ENCODE results near the gene FOLR1. TPM values are rescaled to one million over a fixed set of nuclear protein-coding genes. Genes with fewer than 3 reads are reported as not detected.

FOLR1 gene
- total RNA-seq, 2 experiments from 2014 or later: not detected

DNA sequence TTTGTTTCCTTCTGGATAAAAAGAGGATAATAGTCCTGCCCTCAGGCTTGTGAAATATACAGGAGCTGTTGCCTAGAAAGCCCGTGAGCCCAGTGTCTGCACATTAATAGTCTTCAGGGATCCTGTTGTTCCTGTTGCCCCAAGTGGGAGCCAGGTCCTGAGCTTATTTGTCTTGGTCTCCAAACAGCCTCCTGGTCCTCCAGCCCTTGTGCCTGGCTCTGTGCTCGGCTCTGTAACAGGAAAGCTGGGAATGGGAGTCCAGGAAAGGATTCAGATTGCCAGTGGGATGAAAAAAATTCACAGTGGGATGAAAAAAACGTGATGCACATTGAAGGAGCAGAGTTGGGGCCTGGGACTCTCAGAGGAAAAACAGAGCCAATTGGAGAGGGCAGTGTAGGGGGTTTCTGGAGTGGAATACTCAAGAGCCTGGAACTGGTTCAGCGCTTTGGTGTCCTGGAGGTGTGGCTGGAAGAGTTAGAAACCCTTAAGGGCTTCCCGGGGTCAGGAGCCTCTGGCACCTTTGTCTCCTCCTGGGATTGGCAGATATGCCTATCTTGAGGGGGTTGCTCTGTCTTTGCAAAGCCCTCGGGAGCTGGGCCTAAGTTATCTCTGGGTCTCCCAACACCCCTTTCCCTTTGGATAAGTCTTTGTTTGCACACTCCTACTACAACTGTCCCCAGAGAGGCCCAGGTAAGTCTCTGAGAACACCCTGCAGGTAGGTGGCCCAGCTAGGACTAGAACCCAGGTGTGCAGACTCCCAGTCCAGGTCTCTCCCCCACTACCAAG is 30.4 kb downstream of the FOLR1 start:
- no peaks in the 10 kb centered on the region for H3K36me3 Mint-ChIP-seq
- peak; percentile 43 for DNase-seq
- no peaks in the 10 kb centered on the region for H3K9me3 Mint-ChIP-seq (ENCODE audit: low read depth)
- peaks cover 39% of the 10 kb centered on the region for H3K4me1 Mint-ChIP-seq
- CTCF ChIA-PET: interaction anchor here (0.9 to 3.8 kb wide), 9 partner anchors 14 to 293 kb away, joined by 3 to 17 read pairs (median 4); partner anchors contain the start of genes RNF121 and XNDC1N
- ATAC-seq: no peak
- H3K27me3 Mint-ChIP-seq: peaks cover 10% of the 10 kb centered on the region
- H3K27ac Mint-ChIP-seq: peak overlapping the region; percentile 76
- peak overlapping the region; percentile 76 for H3K4me3 Mint-ChIP-seq

DNA sequence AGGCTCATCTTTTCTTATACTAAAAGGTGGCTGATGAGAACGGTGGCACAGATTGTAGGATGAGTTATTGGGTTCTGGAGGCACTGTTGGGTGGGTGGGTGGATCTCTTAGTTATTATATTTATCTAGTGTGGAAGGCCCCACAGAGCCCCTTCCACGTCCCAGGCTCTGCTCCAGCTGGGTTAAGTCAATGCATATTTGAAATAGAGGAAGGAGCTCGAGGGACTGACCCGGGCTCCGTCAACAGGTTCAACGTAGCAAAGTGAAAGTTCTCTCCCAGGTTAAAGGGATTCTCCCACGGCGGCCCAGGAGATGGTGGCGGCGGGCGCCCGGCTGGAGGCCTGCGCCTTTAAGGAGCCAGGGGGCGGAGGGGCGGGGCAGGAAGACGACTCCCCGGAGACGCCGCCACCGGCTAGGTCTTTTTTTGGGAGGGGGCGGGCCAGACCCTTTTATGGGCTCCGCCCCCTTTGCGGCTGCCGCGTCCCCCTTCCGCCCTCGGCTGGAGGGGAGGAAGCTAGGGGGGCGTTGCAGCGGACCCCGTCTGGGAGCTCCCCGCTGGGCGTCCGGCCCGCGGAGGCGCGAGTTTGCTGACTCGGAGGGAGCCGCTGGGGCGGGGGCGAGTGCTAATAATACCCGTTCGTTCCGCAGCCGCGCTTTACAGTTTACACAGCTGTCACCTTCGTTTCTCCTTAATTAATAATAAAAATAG is 31.1 kb downstream of the FOLR1 start:
- Mint-ChIP-seq H3K4me1 (peaks cover 33% of the 10 kb centered on the region), H3K27me3 (peaks cover 5% of the 10 kb centered on the region), H3K27ac (peak overlapping the region; percentile 76), H3K4me3 (peak overlapping the region; percentile 76), H3K36me3 (no peaks in the 10 kb centered on the region), H3K9me3 (ENCODE audit: low read depth) (no peaks in the 10 kb centered on the region)
- CTCF ChIA-PET: interaction anchor here (0.7 to 3.8 kb wide), 13 partner anchors 13 to 446 kb away, joined by 3 to 17 read pairs (median 4); partner anchors contain the start of genes CLPB, RNF121 and XNDC1N
- peak; percentile 96 for DNase-seq
- ATAC-seq: peak; percentile 78

DNA sequence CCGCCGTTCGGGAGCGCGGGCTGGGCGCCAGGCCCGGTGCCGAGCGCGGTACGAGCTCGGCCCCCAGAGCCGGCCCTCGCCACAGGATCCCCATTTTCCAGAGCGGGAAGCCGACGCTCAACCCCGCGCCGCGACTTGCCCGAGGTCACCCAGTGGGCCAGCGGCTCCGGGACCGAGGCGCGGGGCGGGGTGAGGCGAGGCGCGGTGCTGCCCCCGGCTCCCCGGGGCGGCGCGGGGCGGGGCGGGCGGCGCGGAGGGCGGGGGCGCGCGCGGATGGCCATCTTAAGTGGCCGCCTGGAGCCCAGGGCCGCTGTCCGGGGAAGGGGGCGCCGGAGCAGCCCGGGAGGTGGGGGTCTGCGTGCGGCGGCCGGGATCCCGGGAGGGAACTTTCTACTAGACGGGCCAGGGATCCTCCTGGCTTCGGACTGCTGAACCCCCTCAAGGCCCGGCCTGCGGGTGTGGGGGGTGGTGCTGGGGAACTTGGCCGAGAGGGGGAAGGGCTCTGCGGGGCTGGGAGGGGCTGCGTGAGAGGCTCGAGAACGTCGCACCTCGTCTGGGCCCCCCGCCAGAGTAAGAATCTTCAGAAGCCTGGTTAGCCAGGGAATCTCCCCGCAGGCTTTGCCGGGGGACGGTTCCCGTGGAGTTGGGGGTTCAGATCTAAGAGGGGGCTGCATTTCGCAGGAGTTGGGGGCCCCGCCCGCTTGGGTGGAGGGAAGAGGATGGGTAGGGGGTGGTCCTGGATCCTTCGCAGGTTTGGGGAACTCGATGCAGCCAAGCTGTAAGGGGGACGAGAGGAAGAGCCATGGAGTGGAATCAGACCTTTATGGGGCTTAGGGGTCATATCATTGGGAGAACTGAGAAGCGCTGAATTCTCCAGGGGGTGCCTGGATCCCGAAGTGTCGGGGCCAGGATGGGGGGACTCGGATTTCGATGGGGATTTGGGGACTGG is 31.9 kb downstream of the FOLR1 start:
- H3K27ac Mint-ChIP-seq: peak overlapping the region; percentile 92

DNA sequence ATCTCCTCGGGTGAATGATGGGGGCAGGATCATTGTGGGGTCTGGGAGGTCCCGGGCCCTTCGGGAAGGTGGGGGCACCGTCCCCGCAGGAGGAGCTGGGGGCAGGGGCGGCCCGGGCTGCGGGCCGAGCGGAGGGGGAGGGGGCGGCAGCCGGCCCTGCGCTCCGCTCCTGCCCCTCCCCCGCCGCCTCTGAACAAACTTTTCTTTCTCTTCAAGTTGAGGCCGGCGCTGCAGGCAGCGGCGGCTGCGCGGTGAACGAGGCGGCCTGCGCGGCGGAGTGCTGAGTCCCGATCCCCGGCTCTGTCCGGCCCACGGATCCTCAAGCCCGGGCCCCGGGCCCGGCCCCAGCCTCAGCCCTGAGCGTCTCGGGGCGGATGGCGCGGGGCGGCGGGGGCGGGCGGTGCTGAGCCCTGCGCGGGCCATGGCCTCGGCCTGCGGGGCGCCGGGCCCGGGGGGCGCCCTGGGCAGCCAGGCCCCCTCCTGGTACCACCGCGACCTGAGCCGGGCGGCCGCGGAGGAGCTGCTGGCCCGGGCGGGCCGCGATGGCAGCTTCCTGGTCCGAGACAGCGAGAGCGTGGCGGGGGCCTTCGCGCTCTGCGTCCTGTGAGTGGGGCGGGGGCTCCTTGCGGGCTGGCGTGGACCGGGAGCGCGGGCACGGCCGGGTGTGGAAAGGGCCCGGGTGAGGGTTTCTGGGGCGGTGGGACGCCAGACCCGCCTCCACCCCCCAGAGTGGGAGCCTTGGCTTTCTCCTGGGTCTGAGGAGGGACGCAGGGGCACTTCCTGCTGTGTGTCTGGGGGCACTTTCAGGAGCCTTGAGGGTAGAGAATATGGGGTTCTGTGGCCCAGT is 32.8 kb downstream of the FOLR1 start, which contains the start of gene INPPL1:
Gene INPPL1 (plus strand): TSS at position 204 of the 847 bp plus-strand sequence. CDS start 218 bp downstream, at position 422.
- Mint-ChIP-seq H3K27ac (peak within 1 kb of the TSS; percentile 92), H3K9me3 (ENCODE audit: low read depth) (no peaks in the 10 kb centered on the region), H3K4me1 (peaks cover 30% of the 10 kb centered on the region), H3K36me3 (no peaks in the 10 kb centered on the region), H3K27me3 (no peaks in the 10 kb centered on the region), H3K4me3 (peak within 1 kb of the TSS; percentile 94)
- DNase-seq (peak; percentile 52), ATAC-seq (peak; percentile 6)
- CTCF ChIA-PET: interaction anchor here (1.2 to 3.8 kb wide), 5 partner anchors 12 to 206 kb away, joined by 3 to 21 read pairs (median 5); no protein-coding TSS in a partner anchor

More for the DNA sequence above, 31.9 kb downstream of the FOLR1 start:
- CTCF ChIA-PET: interaction anchor here (0.7 to 3.8 kb wide), 13 partner anchors 12 to 445 kb away, joined by 3 to 21 read pairs (median 4); partner anchors contain the start of genes CLPB, RNF121 and XNDC1N
- Mint-ChIP-seq H3K27me3 (peaks cover under 1% of the 10 kb centered on the region), H3K9me3 (ENCODE audit: low read depth) (no peaks in the 10 kb centered on the region), H3K4me1 (peaks cover 30% of the 10 kb centered on the region), H3K4me3 (peak overlapping the region; percentile 94), H3K36me3 (no peaks in the 10 kb centered on the region)
- DNase-seq: peak; percentile 77
- peak; percentile 71 for ATAC-seq

DNA sequence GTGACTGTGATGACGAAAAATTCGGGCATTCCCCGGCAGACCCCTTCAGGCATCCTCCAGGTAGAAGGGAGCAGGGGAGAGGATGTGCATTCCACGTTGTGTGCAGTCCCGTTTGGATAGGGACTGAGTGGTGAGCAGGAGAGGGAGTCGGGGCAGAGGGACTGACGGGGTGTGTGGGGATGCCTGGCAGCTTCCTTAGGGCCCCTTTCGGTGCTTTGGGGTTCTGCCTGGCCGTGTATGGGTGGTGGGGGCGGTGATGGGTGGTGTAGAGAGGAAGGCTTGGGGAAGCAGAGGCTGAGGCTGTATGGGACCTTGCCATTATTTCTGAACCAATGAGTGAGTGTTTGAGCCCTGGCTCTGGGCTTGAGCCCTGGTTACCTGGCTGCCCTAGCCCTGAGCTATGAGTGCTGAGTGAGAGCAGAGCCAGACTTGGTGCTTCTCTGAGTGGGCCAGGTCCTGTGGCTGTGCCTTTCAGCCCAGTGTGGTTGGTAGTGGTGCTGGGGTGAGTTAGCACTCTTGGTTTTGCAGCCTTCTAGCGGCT is 33.5 kb downstream of the FOLR1 start:
- H3K4me1 Mint-ChIP-seq: peaks cover 26% of the 10 kb centered on the region
- H3K27me3 Mint-ChIP-seq: no peaks in the 10 kb centered on the region
- ATAC-seq (peak; percentile 11), DNase-seq (peak; percentile 75)
- H3K9me3 Mint-ChIP-seq (ENCODE audit: low read depth): no peaks in the 10 kb centered on the region
- H3K4me3 Mint-ChIP-seq: peak overlapping the region; percentile 83
- H3K36me3 Mint-ChIP-seq: peaks cover 3% of the 10 kb centered on the region
- peak overlapping the region; percentile 89 for H3K27ac Mint-ChIP-seq
- CTCF ChIA-PET: interaction anchor here (0.7 to 3.8 kb wide), 7 partner anchors 11 to 211 kb away, joined by 3 to 21 read pairs (median 4); no protein-coding TSS in a partner anchor

DNA sequence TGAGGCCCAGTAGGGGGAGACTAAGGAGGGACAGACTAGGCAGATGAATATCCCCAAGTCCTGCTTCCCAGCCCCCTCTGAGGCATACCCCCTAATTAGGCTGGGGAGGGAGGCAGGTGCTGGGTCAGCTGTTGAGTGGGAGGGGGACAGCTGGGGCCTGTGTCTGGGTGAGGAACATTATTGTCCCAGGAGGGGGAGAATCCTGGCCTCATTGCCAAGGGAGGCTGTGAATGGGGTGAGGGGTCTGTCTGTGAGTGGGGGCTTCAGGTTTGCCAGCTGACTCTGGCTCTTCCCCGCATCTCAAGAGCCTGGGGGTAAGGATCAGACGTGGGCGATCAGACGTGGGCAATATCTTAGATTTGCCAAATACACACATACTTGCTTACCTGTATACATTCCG is 34.8 kb downstream of the FOLR1 start:
- peaks cover 12% of the 10 kb centered on the region for H3K36me3 Mint-ChIP-seq
- CTCF ChIA-PET: interaction anchor here (1.0 to 3.5 kb wide), 5 partner anchors 10 to 204 kb away, joined by 3 to 21 read pairs (median 5); no protein-coding TSS in a partner anchor
- H3K27ac Mint-ChIP-seq: no peak overlapping the region
- no peaks in the 10 kb centered on the region for H3K27me3 Mint-ChIP-seq
- no peaks in the 10 kb centered on the region for H3K9me3 Mint-ChIP-seq (ENCODE audit: low read depth)
- no peak overlapping the region for H3K4me3 Mint-ChIP-seq
- ATAC-seq: no peak
- DNase-seq: no peak
- peaks cover 18% of the 10 kb centered on the region for H3K4me1 Mint-ChIP-seq

DNA sequence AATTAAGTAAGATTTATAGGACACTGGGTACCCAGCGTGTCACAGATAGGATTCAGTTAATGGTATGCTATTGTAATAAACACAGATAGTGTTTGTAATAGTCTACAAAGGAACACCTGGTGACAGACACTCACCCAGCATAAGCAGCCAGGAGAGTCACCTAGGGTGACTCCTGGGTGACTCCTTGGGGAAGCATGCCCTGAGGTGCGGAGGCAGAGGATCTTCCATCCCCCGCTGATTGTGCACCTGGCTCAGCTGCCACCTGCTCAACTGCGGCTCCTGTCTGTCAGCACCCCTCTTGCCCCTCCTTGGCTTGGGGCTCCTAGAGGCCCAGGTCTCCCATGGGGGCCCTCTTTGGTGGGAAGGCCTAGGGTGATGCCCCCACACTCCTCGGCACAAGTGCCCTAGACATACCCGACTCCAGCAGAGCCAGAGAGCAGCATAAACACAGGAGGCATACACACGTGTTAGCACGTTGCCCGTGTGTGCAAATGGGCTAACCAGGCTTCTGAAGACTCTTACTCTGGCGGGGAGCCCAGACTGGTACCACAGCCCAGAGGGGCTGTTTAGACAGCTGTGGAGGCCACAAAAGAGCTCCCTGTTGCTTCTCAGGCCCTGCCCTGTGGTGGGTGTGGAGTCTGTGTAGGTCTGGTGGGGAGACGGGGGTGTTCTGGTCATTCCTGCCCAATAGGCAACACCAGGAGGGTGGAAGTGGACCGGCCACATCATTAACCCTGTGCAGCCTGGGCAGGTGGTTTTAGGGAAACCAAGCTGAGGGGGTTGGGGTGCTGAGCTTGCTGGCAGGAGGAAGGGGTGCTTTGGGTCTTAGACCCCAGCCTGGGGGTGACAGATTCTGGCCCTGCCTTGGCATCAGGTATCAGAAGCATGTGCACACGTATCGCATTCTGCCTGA is 35.6 kb downstream of the FOLR1 start:
- H3K36me3 Mint-ChIP-seq: peaks cover 16% of the 10 kb centered on the region
- no peak overlapping the region for H3K27ac Mint-ChIP-seq
- H3K9me3 Mint-ChIP-seq (ENCODE audit: low read depth): no peaks in the 10 kb centered on the region
- CTCF ChIA-PET: interaction anchor here (0.8 to 3.5 kb wide), 3 partner anchors 9 to 11 kb away, joined by 4 to 21 read pairs (median 4); no protein-coding TSS in a partner anchor
- H3K4me1 Mint-ChIP-seq: peaks cover 11% of the 10 kb centered on the region
- ATAC-seq (no peak), DNase-seq (peak; percentile 40)
- H3K4me3 Mint-ChIP-seq: no peak overlapping the region
- no peaks in the 10 kb centered on the region for H3K27me3 Mint-ChIP-seq

DNA sequence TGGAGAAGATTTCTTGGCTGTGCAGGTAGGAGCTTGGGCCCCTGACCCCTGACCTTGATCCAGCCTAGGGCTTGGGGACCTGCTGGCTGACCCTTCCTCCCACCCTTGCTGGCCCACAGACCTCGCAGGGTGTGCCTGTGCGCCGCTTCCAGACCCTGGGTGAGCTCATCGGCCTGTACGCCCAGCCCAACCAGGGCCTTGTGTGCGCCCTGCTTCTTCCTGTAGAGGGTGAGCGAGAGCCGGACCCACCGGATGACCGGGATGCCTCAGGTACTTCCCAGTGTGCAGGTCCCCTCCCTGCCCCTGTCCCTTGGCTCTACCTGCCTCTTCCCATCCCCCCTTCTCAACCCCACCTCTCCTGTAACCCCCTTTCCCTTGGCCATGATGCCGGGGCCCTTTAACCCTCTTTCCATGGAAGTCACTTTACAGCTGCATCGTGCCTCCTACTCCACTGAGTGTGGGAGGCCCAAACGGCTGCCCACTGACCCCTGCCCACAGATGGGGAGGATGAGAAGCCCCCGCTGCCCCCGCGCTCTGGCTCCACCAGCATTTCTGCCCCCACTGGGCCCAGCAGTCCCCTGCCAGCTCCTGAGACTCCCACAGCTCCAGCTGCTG is 36.4 kb downstream of the FOLR1 start:
- Mint-ChIP-seq H3K4me1 (peaks cover 9% of the 10 kb centered on the region), H3K36me3 (peaks cover 16% of the 10 kb centered on the region), H3K27ac (no peak overlapping the region), H3K4me3 (no peak overlapping the region), H3K9me3 (ENCODE audit: low read depth) (no peaks in the 10 kb centered on the region), H3K27me3 (no peaks in the 10 kb centered on the region)
- ATAC-seq (no peak), DNase-seq (peak; percentile 37)
- CTCF ChIA-PET: interaction anchor here (0.8 to 1.3 kb wide), 2 partner anchors 8 to 10 kb away, joined by 4 read pairs; no protein-coding TSS in a partner anchor

DNA sequence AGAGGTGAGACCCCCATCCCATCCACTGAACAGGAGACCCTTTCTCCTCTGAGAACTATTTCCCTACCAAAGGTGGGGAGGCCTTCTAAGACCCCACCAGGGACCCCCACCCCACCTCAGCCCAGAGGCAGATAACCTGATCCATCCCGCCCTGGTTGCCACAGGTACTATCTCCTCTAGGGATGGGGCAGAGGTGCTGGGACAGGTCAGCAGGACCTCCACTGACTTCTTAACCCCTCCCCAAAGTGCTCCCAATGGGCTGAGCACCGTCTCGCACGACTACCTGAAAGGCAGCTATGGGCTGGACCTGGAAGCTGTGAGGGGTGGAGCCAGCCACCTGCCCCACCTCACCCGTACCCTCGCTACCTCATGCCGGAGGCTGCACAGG is 36.9 kb downstream of the FOLR1 start:
- CTCF ChIA-PET: no interaction called here
- peaks cover 16% of the 10 kb centered on the region for H3K36me3 Mint-ChIP-seq
- DNase-seq: no peak

DNA sequence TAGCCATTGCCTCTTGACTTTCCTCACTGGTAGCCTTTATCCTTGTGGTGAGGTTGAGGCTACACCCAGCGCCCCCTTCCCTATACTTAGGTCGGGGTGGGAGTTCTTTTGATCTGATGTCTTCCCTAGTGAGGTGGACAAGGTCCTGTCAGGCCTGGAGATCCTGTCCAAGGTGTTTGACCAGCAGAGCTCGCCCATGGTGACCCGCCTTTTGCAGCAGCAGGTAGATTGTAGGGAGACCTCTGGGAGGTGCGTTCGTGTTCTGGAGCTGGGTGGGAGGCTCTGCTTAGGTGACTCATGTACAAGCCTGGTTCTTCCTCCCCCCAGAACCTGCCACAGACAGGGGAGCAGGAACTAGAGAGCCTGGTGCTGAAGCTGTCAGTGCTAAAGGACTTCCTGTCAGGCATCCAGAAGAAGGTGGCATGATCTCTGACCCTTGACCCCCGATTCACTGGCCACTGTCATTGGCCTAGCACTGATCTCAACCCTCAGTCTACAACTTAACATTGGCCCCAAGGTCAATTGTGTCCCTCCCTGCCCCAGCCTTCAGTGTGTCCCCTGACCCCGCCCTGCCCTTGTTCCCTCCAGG is 37.5 kb downstream of the FOLR1 start:
- H3K27ac Mint-ChIP-seq: no peak overlapping the region

More for the DNA sequence above, 36.9 kb downstream of the FOLR1 start:
- H3K27ac Mint-ChIP-seq: no peak overlapping the region
- H3K9me3 Mint-ChIP-seq (ENCODE audit: low read depth): no peaks in the 10 kb centered on the region
- no peaks in the 10 kb centered on the region for H3K27me3 Mint-ChIP-seq
- peaks cover 9% of the 10 kb centered on the region for H3K4me1 Mint-ChIP-seq
- ATAC-seq: no peak
- no peak overlapping the region for H3K4me3 Mint-ChIP-seq

More for the DNA sequence above, 37.5 kb downstream of the FOLR1 start:
- H3K9me3 Mint-ChIP-seq (ENCODE audit: low read depth): no peaks in the 10 kb centered on the region
- no peak for ATAC-seq
- peak; percentile 33 for DNase-seq
- peaks cover 9% of the 10 kb centered on the region for H3K4me1 Mint-ChIP-seq
- peaks cover 17% of the 10 kb centered on the region for H3K36me3 Mint-ChIP-seq
- no peaks in the 10 kb centered on the region for H3K27me3 Mint-ChIP-seq
- no peak overlapping the region for H3K4me3 Mint-ChIP-seq
- CTCF ChIA-PET: no interaction called here

Measured in activated CD8-positive, alpha-beta memory T cell treated with anti-CD3 and anti-CD28 coated beads, Interleukin-2, amount 10 ng/mL, durations not matched to agents 7 days and 5 days (primary cell).